HG03558 (cell line): ENCODE results near the gene TUBGCP3.
"Not testable (repeated sequence)": the region's sequence is repeated elsewhere in the genome, so short reads cannot be mapped to it uniquely, and the experiment has no call there.

ENCODE experiments used
- ATAC-seq: cut with Tn5 transposase; IDR thresholded peaks from one replicate; pipeline ENCODE4 v1.9.1; 2021; ENCODE audit warnings: moderate number of reproducible peaks; ENCODE audit not compliant: unreplicated experiment; ENCODE audit errors: extremely low read depth

The TUBGCP3 gene

DNA sequence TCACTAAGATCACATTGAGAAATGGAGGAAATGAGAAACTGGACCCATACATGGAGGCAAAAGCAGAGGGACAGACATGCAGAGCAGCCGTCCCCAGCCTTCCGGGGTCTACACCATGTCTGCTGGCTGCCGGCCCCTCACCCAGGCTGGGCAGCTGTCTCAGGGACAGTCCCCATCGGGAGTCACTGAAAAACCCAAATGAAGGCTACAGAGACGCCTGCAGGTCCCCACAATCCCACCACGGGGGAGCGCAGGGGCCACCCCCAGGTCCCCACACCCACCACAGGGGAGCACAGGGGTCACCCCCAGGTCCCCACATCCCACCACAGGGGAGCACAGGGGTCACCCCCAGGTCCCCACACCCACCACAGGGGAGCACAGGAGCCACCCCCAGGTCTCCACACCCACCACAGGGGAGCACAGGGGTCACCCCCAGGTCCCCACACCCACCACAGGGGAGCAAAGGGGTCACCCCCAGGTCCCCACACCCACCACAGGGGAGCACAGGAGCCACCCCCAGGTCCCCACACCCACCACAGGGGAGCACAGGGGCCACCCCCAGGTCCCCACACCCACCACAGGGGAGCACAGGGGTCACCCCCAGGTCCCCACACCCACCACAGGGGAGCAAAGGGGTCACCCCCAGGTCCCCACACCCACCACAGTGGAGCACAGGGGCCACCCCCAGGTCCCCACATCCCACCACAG is 99.5 kb downstream of the TUBGCP3 start:
- ATAC-seq = not testable (repeated sequence)

DNA sequence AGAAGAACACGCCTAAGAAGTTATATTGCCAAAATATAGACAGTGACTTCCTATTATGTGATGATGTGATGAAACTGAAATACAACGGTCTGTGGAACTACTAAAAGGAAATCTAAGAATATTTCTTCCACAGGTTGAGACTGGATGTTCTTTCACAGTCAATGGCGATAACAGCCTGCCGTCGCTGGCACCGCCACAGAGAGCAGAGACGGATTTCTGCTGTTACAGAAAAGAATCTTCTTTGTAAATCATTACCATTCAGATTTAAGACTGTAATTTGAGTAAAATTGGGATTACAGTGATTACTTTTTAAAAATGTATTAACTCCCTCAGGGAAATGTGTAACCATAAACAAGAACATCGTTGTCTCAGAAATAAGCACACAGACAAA is 100.8 kb downstream of the TUBGCP3 start:
- ATAC-seq = no peak

GRCh38 chr13:112486386-112487126 is 101.4 kb downstream of the TUBGCP3 start:
- ATAC-seq = no peak

GRCh38 chr13:112485814-112486213 is 102.1 kb downstream of the TUBGCP3 start:
- not testable (repeated sequence) for ATAC-seq

- no peak for ATAC-seq
Measured at GRCh38 chr13:112483299-112483698, 104.7 kb downstream of the TUBGCP3 start.

DNA sequence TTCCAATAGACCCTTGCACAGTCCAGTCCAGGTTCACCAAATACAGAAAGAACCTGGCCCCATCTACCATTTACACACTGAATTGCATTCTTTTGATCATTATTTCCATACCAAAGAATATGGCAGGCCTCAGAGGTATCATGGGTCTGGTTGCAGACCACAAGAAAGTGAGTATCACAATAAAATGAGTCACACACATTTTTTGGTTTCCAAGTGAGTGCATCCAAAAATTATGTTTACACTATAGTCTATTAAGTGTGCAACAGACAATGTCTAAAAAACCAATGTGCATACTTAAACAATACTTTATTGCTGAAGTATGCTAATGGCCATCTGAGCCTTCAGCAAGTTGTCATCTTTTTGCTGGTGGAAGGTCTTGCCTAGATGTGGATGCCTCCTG is 106.5 kb downstream of the TUBGCP3 start:
- no peak for ATAC-seq

DNA sequence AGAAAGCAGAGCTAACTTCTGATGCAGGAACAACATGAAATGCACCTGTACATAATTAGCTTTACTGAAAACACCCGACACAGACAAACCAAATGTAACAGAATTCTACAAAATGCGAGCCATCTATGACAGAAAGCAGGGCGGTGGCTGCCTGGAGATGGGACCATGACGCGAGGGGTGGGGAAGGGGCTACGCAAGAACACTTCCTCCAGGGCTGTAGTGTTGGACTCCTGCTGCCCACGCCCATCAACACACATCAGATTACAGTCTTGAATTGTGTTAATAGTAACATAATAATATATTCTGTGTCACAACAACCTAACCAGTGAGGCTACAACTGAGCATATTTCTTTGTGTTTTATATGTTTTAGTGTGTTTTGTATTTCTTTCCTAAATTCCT is 108.6 kb downstream of the TUBGCP3 start:
- no peak for ATAC-seq

DNA sequence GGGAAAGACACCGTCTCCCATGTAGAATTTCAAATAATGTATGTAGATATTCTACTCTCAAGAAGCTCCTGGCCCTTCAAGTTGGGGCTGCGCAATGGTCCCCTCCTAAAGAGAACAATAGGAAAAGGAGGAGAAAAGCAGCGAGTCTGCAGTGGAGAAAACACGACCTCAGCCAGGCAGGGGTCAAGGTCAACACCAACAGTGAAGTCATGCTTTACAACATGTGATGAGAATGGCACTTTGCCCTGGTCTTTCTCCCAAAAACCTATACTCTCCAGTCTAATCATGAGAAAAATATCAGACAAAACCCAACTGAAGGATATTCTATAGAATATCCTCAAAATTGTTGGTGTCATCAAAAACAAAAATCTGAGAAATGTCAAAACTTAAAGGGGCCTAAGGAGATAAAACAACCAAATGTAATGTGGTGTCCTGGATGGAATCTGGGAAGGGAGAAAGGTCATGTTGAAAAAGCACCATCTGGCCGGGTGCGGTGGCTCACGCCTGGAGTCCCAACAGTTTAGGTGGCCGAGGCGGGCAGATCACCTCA is 110.8 kb downstream of the TUBGCP3 start:
- no peak for ATAC-seq

DNA sequence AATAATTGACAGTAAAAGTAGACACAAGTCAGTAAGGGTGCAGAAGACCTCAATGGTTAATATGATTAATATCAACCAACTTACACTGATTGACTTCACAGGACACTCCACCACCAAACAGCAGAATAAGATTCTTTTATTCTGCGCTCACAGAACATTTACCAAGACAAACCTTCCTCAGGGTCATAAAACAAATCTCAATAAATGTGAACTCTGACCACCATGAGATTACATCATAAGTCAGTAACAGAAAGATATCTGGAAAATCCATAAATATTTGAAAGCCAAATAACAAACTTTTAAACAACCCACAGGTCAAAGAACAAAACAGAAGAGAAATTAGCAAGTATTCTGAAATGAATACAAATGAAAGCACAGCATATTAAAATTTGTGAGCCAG is 112.1 kb downstream of the TUBGCP3 start:
- ATAC-seq = no peak

DNA sequence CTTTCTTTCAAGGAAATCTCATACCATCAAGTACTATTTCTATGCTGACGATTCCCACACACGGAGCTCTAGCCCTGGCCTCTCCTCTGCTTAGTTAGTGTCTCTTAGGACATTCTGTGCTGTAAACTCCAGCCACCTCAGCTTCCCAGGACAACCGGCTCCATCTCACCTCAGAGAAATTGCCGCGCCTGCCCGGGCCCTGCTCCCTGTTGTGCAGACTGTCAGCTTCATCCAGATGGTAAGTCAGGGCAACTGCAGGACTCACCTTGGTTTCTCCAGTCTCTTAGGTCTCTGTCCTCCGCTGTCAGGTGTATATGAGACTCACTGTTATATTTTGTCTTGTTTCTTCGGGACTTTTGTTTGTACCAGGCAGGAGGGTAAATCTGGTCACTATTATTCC is 113.1 kb downstream of the TUBGCP3 start:
- ATAC-seq = no peak

GRCh38 chr13:112473818-112474217 is 114.1 kb downstream of the TUBGCP3 start:
- no peak for ATAC-seq

GRCh38 chr13:112469071-112469745 is 118.7 kb downstream of the TUBGCP3 start:
- no peak for ATAC-seq

DNA sequence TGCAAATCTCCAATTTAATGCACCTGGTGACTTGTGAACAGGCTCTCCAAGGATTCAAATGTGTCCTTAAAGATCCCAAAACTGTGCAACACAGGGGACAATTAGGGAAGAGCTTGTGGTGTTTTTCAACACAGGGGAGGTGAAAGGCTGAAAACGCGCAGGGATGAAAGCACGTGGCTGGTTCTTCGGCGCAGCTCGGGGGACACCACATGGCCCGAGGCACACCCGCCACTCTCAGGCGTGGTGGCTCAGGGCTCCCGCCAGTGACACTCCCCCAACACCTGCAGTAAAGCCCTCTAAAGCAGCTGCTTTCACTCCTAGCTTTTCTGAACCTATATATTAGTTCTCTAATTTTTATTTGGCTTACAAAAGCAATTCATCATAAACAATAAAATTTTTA is 119.9 kb downstream of the TUBGCP3 start:
- ATAC-seq = no peak

DNA sequence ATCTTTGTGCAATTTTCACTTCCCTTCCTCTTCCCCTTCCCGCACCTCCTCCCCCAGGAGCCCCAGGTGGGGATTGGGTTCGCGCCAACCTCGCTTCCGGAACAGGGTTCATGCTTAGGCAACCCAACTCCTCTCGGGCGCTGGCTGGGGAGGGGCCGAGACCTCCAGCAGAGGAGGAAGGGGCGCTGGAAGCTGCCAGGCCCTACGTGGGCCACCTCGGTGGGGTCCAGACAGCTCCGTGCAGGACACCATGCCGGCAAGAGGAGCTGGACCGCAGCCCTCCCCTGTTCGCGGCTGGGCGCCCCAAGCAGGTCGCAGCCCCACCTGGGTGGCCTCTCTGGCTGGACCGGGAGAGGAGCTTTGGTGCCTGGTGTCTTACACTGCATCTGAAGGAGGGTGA is 120.7 kb downstream of the TUBGCP3 start:
- ATAC-seq = no peak

GRCh38 chr13:112466132-112467058 is 121.6 kb downstream of the TUBGCP3 start:
- ATAC-seq = no peak

DNA sequence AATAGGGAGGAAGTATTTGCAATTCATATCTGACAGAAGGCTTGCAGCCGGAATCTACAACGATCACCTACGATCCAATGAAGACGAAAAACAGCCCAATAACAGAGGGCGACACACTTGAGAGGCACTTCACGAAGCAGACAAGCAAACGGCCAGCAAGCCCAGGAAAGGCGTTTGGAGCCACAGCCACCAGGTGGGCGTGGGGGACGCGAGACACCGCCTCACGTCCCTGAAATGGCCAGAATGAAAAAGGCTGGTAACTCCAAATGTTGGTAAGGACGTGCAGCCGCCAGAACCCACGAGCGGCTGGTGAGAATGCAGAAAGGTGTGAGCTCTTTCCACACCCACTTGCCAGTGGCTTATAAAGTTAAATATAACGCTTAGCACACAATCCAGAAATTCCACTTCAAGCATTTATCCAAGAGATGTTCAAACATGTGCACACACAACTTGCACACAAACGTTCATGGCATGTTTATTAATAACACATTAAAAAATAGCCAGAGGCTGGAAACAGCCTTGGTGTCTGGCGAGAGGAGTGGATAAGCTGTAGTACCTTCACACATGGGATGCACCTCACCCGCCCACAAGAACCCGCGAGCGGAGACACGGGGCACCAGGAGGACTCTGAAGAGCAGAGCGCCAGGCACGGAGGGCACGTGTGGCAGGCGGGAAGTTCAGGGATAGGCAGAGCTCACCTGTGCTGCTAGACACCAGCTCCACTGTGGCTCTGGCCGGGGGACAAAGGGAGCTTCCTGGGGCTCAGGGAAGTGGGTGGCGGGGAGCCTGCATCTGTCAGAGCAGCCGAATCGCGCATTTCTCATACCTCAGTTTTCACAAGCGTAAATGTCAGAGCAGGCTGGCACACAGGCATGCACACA is 122.5 kb downstream of the TUBGCP3 start:
- ATAC-seq = no peak

DNA sequence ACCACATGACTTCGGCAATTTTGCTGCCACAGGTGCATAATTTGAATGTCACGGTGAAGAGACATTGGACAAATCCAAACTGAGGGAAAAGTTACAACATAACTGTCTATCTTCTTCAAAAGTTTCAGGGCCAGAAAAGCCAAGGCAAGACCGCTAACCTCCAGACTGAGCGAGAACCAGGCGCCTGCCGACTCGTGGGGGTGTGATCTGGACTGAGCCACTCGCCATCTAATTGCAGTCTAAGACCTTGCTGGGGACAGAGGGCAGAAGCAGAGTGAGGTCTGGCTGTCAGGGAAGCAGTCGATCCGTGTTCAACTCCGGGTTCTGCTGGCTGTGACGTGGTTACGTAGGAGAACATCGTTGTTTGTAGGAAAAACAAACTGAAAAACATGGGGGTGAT is 123.2 kb downstream of the TUBGCP3 start:
- ATAC-seq = no peak

GRCh38 chr13:112462408-112462807 is 125.5 kb downstream of the TUBGCP3 start:
- ATAC-seq = no peak

DNA sequence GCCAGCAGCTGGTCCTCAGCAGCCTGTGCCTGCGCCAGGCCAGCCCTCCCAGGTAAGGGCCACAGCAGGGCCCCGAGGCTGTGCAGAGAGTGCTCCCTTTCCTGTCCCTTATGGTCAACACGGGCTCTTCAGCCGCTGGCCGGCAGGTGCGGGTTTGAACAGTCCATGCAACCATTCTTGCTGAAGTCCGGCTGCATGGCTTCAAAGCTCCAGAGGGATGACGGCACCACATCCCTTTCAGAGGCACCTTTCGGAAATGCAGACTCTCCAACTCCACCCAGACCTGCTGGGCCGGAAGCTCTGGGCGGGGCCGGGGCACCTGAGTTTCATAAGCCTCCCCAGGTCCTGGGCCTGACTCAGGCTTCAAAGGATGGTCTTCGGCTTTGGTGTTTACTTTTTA is 130.5 kb downstream of the TUBGCP3 start:
- no peak for ATAC-seq
